SH-SY5Y (cell line): ENCODE results near the gene INPP5E.

Experiments
- GATA2 ChIP-seq: IDR thresholded peaks from 2 replicates; pipeline ENCODE4 v1.6.1; 2011; ENCODE audit warnings: mild to moderate bottlenecking, low read depth, low read length
- GATA3 ChIP-seq: IDR thresholded peaks from 2 replicates; pipeline ENCODE4 v1.6.1; 2011; ENCODE audit warnings: low read depth, mild to moderate bottlenecking, low read length, moderate library complexity

INPP5E gene

GRCh38 chr9:136465500-136466154 is 26.0 kb upstream of the INPP5E start:
- no peak for TF ChIP-seq GATA2
- TF ChIP-seq GATA3: no peak

DNA sequence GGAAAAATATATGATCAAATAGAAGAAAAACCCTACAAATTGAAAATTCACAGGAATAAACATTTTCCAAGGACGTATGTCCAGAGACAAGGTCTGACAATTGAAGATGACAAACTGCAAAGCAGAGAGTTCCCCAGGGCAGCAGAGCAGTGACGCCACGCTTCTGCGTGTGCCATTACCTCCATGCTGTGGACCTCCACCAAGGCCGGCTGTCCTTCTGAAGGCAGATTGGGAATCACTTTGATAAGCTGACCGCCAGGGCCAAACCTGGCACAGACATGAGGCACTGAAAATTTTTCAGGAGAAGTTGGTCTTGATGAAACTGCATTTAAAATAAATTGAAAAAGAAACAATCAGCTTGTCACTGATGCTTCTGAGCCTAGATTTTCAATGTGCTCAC is 24.6 kb upstream of the INPP5E start:
- TF ChIP-seq GATA3 (no peak), GATA2 (no peak)

GRCh38 chr9:136463578-136463977 is 23.9 kb upstream of the INPP5E start:
- TF ChIP-seq GATA2 (no peak), GATA3 (no peak)

- TF ChIP-seq GATA2 (no peak), GATA3 (no peak)
These were observed 23.0 kb upstream of the INPP5E start for GRCh38 chr9:136462664-136463063.

DNA sequence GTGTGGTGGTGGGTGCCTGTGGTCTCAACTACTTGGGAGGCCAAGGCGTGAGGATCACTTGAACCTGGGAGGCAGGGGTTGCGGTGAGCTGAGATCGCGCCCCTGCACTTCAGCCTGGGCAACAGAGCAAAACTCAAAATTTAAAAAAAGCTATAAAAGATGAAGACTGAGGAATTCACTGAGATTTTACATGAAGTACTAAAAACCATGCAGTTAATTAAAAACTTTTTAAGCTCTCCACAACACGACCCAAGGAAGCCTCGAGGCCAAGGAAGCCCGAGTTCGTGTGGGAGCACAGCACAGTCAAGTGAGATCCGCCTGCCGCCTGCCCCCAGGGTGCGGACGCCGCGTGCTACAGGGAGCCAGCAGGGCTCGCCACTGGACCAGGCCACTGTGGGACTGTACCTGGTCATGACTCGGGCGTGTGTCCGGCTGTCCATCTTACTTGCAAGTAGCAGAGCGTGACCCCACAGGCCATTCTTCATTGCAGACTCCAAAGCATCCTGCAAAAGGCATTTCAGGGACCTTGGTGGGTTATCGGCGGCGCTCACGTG is 21.2 kb upstream of the INPP5E start:
- TF ChIP-seq GATA2 (no peak), GATA3 (no peak)

GRCh38 chr9:136459425-136459824 is 19.8 kb upstream of the INPP5E start:
- TF ChIP-seq GATA2 (no peak), GATA3 (no peak)

DNA sequence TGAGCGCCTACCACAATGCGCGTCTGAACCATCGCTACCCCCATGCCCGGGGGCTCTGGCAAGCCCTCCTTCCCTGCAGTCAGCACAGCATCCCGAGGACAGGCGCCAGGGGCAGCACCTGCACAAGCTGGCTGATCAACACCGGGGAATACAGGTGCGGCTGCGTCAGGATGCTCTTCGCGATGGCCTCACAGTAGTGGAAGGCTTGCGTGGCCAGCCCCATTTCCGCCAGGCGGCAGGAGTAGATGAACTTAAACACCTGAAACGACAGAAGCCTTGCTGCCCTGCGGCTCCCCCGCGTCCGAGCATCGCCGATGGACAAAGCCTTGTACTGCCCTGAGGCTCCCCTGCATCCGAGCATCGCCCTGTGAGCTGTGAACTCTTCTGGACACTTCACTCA is 17.7 kb upstream of the INPP5E start:
- TF ChIP-seq GATA3 (no peak), GATA2 (no peak)

DNA sequence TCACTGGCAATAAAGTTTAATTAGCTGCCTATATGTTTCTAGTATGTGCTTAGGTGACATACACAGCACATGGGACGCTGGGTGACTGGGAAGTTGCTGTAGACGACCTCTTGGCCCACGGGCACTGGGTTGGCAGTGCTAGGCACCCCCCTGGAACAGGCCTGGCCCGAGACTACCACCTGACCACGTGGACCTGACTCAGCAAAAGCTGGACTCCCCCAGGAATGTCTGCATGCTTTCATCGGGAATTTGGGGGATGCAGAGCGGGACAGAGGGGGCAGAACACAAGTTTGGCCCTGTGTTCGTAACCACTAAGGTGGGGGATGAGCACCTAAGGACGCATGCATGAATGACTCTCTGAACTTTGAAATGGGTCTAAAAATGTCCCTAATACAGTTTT is 16.6 kb upstream of the INPP5E start:
- TF ChIP-seq GATA2 (no peak), GATA3 (no peak)

DNA sequence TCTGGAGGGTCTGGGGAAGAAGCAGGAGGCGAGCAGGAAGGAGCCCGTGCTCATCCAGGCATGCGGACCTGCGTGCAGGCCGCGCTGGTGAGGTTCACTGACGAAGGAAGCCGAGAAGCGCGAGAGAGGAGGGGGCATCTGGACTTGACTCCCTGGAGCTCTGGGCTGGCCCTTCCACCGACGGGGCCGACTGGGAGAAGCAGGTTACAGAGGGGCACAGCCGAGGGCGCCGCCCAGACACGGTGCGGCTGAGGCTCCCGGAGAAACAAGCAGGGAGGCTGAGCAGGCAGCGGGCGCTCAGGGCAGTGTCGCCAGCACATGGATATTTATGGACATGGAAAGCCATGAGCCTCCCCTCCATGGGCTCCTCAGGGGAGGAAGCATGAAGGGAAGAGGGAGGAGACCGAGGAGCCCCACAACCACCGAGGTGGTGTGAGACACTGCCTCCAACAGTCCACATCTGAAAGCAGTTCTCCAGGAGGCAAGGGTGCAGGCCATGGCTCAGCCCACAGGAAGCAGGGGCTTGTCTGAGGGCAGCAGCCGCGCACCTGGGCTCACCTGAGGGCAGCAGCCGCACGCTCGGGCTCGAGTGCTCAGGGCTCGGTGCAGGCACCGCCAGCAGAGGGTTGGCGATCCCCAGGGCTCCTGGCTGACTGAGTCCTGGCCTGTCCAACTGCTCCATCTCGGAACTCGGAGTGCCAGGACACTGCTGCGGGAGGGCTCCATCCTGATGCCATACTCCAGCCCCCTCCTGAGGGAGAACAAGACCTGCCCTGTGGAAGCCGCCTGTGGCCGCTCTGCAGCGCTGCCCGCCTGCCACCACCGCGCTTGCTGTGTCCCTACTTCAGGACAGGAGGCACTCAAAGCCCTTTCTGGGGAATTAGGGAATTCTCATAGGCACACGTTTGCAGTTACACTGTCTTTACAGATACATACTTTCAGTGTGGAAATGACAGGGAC is 15.7 kb upstream of the INPP5E start:
- TF ChIP-seq GATA3 (no peak), GATA2 (no peak)

DNA sequence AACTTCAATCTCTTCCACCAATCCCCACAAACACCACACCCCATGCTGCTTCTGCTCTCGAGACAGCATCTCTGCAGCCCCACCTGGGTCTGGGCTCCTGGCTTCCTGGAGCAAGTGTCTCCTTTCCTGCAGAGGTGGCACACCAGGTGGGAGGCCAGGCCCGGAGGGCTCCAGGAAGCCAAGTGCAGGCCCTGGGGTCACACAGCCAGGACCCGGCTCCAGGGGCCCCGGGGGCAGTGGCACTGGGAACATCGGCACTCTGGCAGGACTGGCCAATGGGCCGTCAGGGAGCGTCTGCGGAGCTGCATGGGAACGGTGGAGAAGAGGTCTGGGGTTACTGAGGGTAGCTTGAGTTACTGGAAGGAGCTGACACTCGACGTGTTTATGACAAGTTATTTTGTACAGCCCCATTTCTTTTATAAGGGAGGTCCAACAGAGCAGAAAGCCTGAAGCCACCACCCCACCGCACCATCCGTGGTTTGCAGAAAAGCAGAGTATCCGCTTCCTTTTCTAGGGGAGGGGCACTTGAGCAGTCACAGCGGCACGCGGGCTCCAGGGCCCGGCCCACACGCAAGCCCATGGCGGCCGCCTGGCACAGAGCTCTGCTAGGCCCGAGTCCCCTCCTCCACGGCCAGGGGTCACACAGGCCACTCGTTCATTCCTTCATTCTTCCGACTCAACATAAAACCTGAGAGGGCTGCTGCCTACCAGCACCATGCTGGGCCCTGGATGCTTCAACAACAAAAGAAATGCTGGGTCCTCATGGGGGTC is 14.6 kb upstream of the INPP5E start:
- TF ChIP-seq GATA3 (no peak), GATA2 (no peak)

DNA sequence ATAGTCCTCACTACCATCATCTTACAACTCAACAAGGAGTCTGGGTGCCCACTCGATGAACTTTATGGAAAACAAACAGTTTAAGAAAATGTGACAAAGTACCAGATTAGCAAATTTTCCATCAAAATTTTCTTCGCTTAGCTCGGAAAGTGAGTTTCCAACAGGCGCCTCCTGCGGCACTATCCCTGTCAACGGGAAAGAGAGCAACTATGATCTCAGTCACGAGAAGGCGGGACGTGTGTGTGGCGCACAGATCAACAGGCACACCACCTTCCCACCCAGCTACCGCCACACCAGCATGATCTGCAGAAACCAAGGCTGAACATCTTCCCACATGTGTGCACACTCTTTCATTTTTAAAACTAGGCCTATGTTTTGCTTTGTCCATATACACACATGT is 13.7 kb upstream of the INPP5E start:
- TF ChIP-seq GATA3: no peak
- no peak for TF ChIP-seq GATA2

DNA sequence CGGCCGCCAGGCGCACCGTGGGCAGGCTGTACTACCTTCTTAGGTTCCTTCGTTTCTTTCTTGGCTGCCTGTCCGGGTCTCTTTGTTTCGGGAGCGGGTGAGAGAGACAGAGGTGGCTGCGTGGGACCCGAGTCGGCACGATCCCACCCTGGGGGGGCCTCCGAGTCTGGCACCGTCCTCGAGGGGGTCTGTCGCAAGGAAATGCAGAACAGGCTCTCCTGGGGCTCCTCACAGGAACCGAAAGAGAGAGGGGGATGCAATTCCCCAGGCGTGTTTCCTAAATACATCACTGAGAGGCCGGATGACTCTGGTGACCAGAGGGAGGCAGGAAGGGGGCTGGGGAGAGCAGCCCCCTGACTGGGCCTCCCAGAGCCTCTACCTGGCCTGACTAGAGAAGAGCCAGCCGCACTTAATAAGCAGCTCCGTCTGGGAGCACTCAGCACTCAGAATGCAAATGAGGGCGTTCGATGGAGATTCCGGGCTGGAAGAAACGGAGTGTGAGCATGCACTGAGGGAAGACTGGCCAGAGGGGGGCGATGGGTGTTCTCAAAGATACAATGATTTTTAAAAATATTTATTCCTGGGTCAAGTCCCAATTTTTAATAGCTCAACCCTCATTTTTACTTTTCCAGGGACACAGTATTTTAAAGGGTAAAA is 11.7 kb upstream of the INPP5E start:
- TF ChIP-seq GATA2 (no peak), GATA3 (no peak)

DNA sequence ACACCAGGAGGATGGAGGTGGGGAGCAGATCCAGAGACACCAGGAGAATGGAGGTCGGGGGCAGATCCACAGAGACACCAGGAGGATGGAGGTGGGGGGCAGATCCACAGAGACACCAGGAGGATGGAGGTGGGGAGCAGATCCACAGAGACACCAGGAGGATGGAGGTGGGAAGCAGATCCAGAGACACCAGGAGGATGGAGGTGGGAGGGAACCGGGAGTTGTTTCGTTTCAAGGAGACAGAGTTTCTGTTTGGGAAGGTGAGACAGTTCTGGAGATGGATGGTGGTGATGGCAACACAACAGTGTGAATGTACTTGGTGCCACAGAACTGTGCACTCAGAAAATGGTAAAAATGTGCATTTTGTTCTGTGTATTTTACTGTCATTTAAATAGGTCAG is 9.0 kb upstream of the INPP5E start:
- no peak for TF ChIP-seq GATA2
- TF ChIP-seq GATA3: no peak

DNA sequence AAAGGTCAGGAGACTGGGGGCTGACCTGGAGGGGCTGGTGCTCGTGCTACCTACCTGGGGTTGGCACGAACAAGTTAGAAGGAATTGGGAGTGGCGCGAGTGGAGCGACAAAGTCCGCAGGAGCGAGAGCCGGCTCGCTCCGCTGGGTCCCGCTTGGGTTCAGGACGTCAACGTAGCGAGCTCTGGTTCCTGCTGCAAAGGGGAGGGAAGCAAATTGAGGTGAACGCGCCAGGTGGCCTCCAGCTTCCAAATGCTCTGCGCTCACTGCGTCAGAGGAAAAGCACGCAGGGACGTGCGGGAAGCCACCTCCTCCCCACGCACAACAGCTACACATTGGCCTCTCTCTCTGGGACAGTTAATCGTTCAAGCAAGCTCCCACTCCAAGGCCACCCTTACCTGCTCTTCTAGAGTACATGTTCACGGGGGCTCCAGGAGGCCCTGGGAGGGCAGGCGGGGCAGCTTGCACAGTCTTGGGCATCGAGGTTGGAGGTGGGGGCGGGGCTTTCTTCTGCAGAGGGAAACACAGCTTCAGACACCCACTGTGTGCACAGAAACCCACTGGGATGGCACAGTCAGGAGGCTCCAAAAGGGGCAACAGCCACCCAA is 7.6 kb upstream of the INPP5E start:
- TF ChIP-seq GATA3 (no peak), GATA2 (no peak)

GRCh38 chr9:136445799-136446198 is 6.2 kb upstream of the INPP5E start:
- TF ChIP-seq GATA2 (no peak), GATA3 (no peak)
